GM18868 (cell line): Measurements from ENCODE around the gene PRPF8.

ENCODE experiments used
- ATAC-seq: cut with Tn5 transposase; IDR thresholded peaks from one replicate; pipeline ENCODE4 v1.9.1; 2021; ENCODE audit warnings: mild to moderate bottlenecking, moderate library complexity; ENCODE audit not compliant: unreplicated experiment

Gene PRPF8

GRCh38 chr17:1627982-1628855 lies 56.4 kb downstream of the PRPF8 start, which contains the start of gene SLC43A2:
Gene SLC43A2 (minus strand): TSS chr17:1628834. CDS start chr17:1627874, 960 bp downstream.
- ATAC-seq: peak; percentile 47

- no peak for ATAC-seq
Observed at GRCh38 chr17:1627182-1627981, 57.3 kb downstream of the PRPF8 start.

DNA sequence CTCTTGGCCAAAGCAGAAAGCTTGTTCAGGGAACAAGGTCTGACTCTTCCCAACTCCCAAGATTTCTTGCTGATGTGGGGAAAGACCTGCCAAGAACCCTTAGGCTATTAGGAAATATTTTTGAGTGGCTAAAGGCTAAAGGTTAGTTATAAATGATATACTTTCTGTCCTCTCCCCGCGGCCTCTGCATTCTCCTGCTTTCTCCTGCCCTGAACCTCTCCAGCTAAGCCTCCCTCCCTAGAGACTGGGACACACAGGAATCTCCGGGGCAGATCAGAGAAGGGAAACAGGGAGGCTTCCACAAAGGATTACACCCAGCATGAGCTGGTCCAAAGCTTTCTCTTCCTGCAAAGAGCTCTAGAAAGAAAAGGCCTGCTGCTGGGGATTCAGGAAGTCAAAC lies 58.3 kb downstream of the PRPF8 start:
- no peak for ATAC-seq

DNA sequence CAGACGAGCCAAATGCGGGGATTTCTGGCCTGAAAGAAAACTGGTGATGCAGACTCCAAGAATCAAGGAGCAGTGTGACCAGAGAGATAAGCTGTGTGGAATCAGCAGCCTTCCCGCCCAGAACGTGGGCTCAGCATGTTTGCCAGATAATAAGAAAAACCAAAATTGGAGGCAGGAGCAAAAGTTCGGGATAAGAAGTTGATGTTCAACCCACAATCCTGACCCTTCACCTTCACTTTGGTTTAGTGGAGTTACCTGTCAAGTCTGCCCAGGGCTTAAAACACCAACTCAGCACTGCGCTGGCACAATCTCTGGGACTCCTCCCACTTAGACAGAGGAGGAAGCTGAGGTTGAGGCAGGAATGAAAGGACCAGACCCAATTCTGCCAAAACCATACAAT lies 59.1 kb downstream of the PRPF8 start:
- ATAC-seq: no peak

DNA sequence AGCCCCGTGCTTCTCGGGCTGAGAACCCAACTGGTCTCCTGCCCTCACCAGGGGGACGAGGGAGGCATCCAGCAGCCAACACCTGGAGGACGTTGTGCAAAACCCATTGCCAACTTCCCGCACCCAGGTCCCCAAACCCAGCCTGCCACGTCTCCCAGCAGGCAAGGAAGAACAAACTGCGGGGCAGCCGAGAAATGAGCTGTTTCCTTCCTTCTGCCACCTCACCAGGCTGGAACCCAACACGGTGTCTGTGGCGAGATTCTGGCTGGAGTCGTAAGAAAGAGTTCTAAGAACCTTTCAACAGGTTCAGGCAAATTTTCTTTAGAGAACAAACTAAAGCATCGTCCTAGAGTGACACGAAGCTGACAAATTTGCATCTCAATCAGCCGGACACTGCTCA lies 59.6 kb downstream of the PRPF8 start:
- ATAC-seq: no peak

DNA sequence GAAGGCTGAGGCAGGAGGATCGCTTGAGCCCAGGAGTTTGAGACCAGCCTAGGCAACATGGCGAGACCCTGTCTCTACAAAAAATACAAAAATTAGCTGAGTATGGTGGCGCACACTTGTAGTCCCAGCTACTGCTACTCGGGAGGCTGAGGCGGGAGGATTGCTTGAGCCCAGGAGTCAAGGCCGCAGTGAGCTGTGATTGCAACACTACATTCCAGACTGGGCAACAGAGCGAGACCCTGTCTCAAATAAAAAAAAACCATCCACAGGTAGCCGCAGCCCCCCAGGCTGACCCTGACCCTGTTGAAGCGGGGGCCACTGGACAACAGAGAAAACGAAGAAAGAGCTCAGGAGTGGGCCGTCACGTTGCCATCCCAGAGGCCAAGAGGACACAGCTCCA lies 60.0 kb downstream of the PRPF8 start:
- ATAC-seq: no peak

GRCh38 chr17:1623057-1623630 lies 61.5 kb downstream of the PRPF8 start:
- no peak for ATAC-seq

- ATAC-seq: no peak
Observed at GRCh38 chr17:1621273-1621954, 63.3 kb downstream of the PRPF8 start.

DNA sequence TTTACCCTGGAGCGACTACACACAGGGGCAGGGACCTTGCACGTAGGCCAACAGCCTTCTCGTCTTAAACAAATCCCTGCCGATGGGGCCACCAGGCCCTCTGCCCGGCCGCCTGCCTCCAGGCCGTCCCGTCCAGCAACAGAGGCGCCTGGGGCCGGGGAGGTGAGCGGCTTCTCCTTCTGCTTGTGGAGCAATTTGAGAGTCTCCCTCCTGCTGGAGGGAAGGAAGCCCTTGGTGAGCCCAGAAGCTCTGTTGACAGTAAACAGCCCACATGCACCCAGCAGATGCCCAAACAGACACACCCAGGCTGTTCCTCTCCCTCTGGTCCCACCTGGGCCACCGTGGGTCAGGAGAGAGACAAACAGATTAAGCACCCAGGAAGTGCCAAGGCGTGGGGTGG lies 64.2 kb downstream of the PRPF8 start:
- ATAC-seq: no peak

GRCh38 chr17:1617620-1618174 lies 67.0 kb downstream of the PRPF8 start:
- no peak for ATAC-seq

GRCh38 chr17:1616101-1616500 lies 68.6 kb downstream of the PRPF8 start:
- ATAC-seq: no peak

- ATAC-seq: no peak
Observed at GRCh38 chr17:1612400-1612799, 72.3 kb downstream of the PRPF8 start.

- no peak for ATAC-seq
Observed at GRCh38 chr17:1611715-1612114, 73.0 kb downstream of the PRPF8 start.

DNA sequence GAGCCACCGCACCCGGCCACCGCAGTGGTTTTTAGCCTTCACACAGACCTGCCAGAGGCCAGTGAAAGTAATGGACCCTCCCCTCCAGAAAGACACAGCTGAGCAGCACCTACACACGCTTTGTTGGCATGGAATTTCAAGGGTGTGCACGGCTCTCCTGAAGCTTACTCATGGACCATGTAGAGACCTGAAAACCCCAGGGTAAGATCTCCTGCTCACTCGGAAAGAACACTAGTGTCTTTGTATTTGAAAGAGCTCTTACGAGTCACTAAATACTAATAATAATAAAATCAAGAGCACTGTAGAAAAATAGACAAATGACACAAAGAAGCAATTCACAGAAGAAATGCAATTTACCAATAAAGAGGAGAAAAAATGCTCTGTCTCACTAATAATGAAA lies 76.0 kb downstream of the PRPF8 start:
- ATAC-seq: no peak

DNA sequence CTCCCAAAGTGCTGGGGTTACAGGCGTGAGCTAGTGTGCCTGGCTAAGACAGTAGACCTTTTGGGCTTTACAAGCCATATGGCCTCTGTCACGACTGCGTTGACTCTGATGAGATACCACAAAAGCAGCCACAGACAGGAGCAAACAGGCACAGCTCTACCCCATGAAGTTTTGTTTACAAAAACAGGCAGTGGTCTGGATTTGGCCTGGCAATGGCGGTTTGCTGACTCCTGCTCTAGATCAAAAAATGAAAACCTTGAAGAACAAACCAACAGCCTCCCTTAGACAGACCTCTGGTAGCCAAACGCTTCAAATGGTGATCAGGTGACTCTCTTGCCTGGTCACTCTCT lies 76.7 kb downstream of the PRPF8 start:
- ATAC-seq: no peak

DNA sequence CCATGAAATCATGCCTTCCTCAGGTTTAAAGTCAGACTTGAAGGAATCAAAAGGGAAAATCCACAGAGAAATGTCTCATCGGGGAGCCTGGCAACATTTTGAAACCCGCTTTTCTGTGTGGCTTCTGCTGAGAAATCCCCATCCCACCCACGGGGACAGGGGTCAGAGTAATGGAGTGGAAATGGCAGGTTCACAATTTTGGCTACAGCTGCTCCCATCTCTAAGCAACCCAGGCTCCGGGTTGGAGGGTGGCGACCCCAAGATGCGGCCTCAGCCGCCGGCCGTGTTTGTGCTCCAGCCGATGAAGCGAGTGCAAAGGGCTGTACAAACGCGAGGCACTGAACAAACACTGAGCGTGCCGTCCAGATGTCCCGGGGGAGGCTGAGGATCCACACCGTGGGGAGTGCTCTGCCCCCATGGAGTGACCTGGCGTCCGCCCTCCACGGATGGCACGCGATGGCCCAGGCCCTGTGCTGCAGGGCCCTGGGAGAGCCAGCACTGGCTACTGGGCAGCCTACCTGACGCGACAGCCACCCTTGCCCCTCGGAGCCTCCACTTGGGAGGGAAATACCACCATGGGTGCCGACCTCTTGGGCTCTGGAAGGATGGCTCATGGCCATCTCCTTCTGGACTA lies 78.2 kb downstream of the PRPF8 start:
- peak; percentile 32 for ATAC-seq

GRCh38 chr17:1605681-1606351 lies 78.9 kb downstream of the PRPF8 start:
- no peak for ATAC-seq

- no peak for ATAC-seq
Observed at GRCh38 chr17:1604831-1605528, 79.7 kb downstream of the PRPF8 start.

- no peak for ATAC-seq
Observed at GRCh38 chr17:1601571-1601970, 83.1 kb downstream of the PRPF8 start.
